Measurements from ENCODE around the gene RBM39. TPM values are rescaled to one million over a fixed set of nuclear protein-coding genes. Genes with fewer than 3 reads are reported as not detected.
"Not testable (repeated sequence)": the region's sequence is repeated elsewhere in the genome, so short reads cannot be mapped to it uniquely, and the experiment has no call there.

RBM39 gene
- total RNA-seq, 4 donors from 2014 or later: 410 to 504 (median 446) TPM

DNA sequence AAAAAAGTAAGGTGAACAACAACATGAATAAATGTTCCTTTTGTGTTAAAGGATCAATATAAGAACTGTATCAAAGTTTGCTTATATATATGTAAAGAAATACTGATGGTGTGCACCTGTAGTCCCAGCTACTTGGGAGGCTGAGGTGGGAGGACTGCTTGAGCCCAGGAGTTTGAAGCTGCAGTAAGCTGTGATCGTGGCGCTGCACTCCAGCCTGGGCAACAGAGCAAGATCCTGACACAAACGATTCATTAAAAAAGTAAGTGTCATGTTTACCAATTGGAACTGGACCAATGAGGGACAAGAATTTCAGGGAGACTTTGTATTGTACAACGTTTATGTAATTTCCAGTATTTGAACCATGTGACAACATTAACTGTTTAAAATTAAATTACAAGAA, 24.8 kb upstream of the RBM39 start:
- WGBS, 2 donors: 70 to 79% methylated on average over 4 of the region's 4 CpGs
- H3K9me3 ChIP-seq: no peaks in the 10 kb centered on the region
- H3K27ac ChIP-seq: peak overlapping the region in 2 of 4 donors; percentile 95 to 98
- H3K36me3 ChIP-seq: no peaks in the 10 kb centered on the region
- TF ChIP-seq, protein P1, sequence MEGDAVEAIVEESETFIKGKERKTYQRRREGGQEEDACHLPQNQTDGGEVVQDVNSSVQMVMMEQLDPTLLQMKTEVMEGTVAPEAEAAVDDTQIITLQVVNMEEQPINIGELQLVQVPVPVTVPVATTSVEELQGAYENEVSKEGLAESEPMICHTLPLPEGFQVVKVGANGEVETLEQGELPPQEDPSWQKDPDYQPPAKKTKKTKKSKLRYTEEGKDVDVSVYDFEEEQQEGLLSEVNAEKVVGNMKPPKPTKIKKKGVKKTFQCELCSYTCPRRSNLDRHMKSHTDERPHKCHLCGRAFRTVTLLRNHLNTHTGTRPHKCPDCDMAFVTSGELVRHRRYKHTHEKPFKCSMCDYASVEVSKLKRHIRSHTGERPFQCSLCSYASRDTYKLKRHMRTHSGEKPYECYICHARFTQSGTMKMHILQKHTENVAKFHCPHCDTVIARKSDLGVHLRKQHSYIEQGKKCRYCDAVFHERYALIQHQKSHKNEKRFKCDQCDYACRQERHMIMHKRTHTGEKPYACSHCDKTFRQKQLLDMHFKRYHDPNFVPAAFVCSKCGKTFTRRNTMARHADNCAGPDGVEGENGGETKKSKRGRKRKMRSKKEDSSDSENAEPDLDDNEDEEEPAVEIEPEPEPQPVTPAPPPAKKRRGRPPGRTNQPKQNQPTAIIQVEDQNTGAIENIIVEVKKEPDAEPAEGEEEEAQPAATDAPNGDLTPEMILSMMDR (IDR thresholded peaks at IDR 0.05): no peak
- no peak for TF ChIP-seq EP300 (IDR thresholded peaks at IDR 0.05)
- TF ChIP-seq POLR2A (IDR thresholded peaks at IDR 0.05): no peak
- no peak for DNase-seq (ENCODE audit: low spot score in 2 of 2)
- no peaks in the 10 kb centered on the region for H3K27me3 ChIP-seq
- H3K4me1 ChIP-seq: peaks cover 0 to 42% (median 35%) of the 10 kb centered on the region in 4 donors
- no peak overlapping the region for H3K4me3 ChIP-seq

DNA sequence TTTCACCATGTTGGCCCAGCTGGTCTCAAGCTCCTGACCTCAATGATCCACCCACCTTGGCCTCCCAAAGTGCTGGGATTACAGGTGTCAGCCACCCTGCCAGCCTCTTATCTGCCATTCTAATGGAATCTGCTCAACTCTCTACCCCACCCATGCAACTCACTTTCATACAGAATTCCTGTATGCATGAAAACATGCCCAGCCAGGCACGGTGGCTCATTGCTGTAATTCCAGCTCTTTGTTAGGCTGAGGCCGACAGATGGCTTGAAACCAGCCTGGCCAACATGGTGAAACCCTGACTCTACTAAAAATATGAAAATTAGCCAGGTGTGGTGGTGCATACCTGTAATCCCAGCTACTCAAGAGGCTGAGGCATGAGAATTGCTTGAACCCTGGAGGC, 22.9 kb upstream of the RBM39 start:
- 86 to 88% methylated on average over 2 of the region's 2 CpGs for WGBS, 2 donors
- H3K9me3 ChIP-seq; DNase-seq (ENCODE audit: low spot score in 2 of 2): not testable (repeated sequence)

DNA sequence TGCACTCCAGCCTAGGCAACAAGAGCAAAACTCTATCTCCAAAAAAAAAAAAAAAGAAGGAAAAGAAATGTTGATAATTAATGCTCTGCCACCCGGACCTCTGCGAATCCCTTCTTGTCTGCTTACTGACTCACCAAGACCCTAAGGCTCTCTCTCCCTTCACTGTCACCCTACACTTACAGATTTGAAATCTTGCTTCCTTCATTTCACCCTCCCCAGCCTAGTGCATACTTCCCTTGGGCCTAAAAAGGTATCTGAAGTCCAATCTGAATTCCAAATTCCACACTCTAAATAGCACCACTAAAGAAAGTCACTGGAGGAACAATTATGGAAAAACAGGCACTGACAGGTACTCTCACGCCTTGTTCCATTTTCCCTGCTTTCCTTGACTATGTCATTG, 20.4 kb upstream of the RBM39 start:
- Histone ChIP-seq H3K27ac (no peak overlapping the region), H3K4me1 (peaks cover 0 to 5% (median 2%) of the 10 kb centered on the region in 4 donors), H3K27me3 (no peaks in the 10 kb centered on the region), H3K4me3 (no peak overlapping the region), H3K36me3 (no peaks in the 10 kb centered on the region), H3K9me3 (no peaks in the 10 kb centered on the region)
- 85 to 92% methylated on average over 3 of the region's 3 CpGs for WGBS, 2 donors
- no peak for DNase-seq (ENCODE audit: low spot score in 2 of 2)
- TF ChIP-seq POLR2A (IDR thresholded peaks at IDR 0.05): no peak
- no peak for TF ChIP-seq EP300 (IDR thresholded peaks at IDR 0.05)
- TF ChIP-seq, protein P1 (IDR thresholded peaks at IDR 0.05): no peak

More for the DNA sequence above, 22.9 kb upstream of the RBM39 start:
- not testable (repeated sequence) for H3K27me3 ChIP-seq, H3K4me3 ChIP-seq, H3K27ac ChIP-seq, H3K36me3 ChIP-seq
- peaks cover 0 to 30% (median 22%) of the 10 kb centered on the region in 4 donors for H3K4me1 ChIP-seq

DNA sequence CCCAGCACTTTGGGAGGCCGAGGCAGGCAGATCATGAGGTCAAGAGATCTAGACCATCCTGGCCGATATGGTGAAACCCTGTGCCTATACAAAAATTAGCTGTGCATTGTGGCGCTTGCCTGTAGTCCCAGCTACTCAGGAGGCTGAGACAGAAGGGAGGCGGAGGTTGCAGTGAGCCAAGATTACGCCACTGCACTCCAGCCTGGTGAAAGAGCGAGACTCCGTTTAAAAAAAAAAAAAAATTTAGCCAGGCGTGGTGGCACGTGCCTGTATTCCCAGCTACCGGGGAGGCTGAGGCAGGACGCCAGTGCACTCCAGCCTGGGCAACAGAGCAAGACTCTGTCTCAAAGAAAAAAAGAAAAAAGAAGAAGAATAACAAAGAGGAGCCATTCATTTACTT, 19.5 kb upstream of the RBM39 start:
- not testable (repeated sequence) for DNase-seq (ENCODE audit: low spot score in 2 of 2)

DNA sequence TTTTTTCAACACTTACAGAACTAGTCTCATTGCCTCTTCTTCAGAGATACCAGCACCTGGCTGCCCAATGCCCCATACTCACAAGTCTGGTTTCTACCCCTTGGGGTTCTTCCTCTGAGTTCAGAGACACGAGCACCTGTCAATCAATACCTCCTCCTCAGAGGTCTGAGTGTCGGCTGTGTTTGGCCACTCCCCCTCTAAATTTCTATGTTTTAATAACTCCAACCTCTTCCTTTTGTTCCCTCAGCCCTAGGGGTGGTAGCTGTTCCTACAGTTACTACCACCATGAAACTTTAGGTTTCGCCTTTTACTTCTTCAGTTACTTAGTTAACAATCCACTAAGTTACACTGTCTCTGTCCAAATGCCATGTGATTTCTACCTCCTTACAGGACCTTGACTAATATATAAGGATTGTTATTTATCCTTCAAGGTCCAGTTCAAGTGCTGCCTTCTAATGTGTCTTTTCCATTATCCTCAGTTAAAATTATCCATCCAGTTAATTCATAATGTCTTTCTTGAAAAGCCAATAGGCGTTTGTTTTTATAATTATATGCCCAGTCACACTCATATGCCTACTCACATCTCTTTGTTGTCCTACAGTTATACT, 15.1 kb upstream of the RBM39 start:
- 67 to 71% methylated on average over 4 of the region's 4 CpGs for WGBS, 2 donors
- Histone ChIP-seq H3K36me3 (no peaks in the 10 kb centered on the region), H3K4me3 (no peak overlapping the region), H3K9me3 (no peaks in the 10 kb centered on the region), H3K27ac (no peak overlapping the region), H3K4me1 (no peaks in the 10 kb centered on the region), H3K27me3 (no peaks in the 10 kb centered on the region)
- DNase-seq (ENCODE audit: low spot score in 2 of 2): no peak
- TF ChIP-seq, protein P1 (IDR thresholded peaks at IDR 0.05): no peak
- TF ChIP-seq EP300 (IDR thresholded peaks at IDR 0.05): no peak
- no peak for TF ChIP-seq POLR2A (IDR thresholded peaks at IDR 0.05)

More for the DNA sequence above, 19.5 kb upstream of the RBM39 start:
- H3K4me1 ChIP-seq, H3K9me3 ChIP-seq, H3K4me3 ChIP-seq, H3K36me3 ChIP-seq, H3K27ac ChIP-seq, H3K27me3 ChIP-seq: not testable (repeated sequence)
- WGBS, 2 donors: 85 to 86% methylated on average over 11 of the region's 11 CpGs

DNA sequence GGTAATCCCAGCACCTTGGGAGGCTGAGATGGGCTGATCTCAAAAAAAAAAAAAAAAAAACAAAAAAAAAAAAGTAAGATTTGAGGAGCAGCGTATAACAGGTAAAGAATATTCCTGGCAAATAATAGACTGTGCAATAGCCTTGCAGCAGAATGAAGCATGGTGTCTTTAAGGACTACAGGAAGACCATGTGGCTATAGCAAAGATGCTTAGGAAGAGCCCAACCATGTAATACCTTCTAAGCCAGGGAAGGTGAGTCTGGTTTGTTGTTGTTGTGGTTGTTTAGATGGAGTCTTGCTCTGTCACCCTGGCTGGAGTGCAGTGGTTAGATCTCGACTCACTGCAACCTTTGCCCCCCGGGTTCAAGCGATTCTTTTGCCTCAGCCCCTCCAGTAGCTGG, 14.3 kb upstream of the RBM39 start:
- TF ChIP-seq EP300 (IDR thresholded peaks at IDR 0.05) (no peak), POLR2A (IDR thresholded peaks at IDR 0.05) (no peak)
- TF ChIP-seq, protein P1 (IDR thresholded peaks at IDR 0.05): no peak
- Histone ChIP-seq H3K4me1 (no peaks in the 10 kb centered on the region), H3K9me3 (no peaks in the 10 kb centered on the region), H3K27me3 (no peaks in the 10 kb centered on the region), H3K4me3 (no peak overlapping the region), H3K27ac (no peak overlapping the region), H3K36me3 (no peaks in the 10 kb centered on the region)
- DNase-seq (ENCODE audit: low spot score in 2 of 2): no peak
- 93 to 94% methylated on average over 4 of the region's 4 CpGs for WGBS, 2 donors

Measured in tibial nerve (tissue), 4 donors.